Stomach (tissue), 4 donors: Measurements from ENCODE around the gene ARFIP1.

ENCODE experiments used
- CTCF ChIP-seq, 7 experiments: fragments of 450-650 bp in 4 of 7; fragments of 200-600 bp in 3 of 7; sonication (generic) in 3 of 7; IDR thresholded peaks; one replicate each; pipeline ENCODE4 v1.5.1; 2016 to 2019; ENCODE audit warnings: antibody characterized with exemption in 7 of 7, control low read depth in 2 of 7, mild to moderate bottlenecking in 1 of 7
- EP300 ChIP-seq: sonication (generic); formaldehyde crosslinking; IDR thresholded peaks from one replicate; pipeline ENCODE4 v1.6.1; 2017; ENCODE audit warnings: antibody characterized with exemption
- POLR2A ChIP-seq, 4 donors: fragments of 450-650 bp; IDR thresholded peaks; one replicate each; pipeline ENCODE4 v1.6.1; 2016; ENCODE audit warnings: antibody characterized with exemption in 4 of 4, control low read depth in 2 of 4, mild to moderate bottlenecking in 1 of 4, moderate library complexity in 1 of 4
- POLR2AphosphoS5 ChIP-seq, 3 donors: sonication (generic); formaldehyde crosslinking; IDR thresholded peaks; one replicate each; pipeline ENCODE4 v1.6.1; 2016; ENCODE audit warnings: antibody characterized with exemption in 3 of 3

DNA sequence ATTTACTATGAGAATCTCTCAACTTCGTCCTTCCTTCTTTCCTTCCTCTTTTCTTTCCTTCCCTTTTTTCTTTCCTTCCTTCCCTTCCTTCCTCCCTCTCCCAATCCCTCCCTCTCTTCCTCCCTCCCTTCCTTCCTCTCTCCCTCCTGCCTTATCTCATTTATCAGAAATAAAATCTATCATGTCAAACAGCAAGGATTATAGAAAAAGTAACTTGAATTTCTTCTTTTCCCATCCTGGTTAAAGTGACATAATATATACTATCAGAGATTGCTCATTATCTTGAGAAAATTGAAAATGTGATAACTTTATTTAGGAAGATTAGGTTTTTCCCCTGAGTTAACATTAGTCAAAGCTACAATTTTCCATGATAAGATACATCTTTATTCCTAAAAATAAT, 5.8 kb upstream of the ARFIP1 start:
- TF ChIP-seq CTCF (IDR thresholded peaks at IDR 0.05) (no peak), POLR2A (IDR thresholded peaks at IDR 0.05) (no peak), POLR2AphosphoS5 (IDR thresholded peaks at IDR 0.05) (no peak), EP300 (no peak)
